MV-4-11 (cell line): Measurements from ENCODE around the gene FSTL4.

ENCODE experiments used
- DNase-seq: peaks from one replicate; lab custom pipeline; 2025; lab: John Stamatoyannopoulos, UW

The FSTL4 gene

DNA sequence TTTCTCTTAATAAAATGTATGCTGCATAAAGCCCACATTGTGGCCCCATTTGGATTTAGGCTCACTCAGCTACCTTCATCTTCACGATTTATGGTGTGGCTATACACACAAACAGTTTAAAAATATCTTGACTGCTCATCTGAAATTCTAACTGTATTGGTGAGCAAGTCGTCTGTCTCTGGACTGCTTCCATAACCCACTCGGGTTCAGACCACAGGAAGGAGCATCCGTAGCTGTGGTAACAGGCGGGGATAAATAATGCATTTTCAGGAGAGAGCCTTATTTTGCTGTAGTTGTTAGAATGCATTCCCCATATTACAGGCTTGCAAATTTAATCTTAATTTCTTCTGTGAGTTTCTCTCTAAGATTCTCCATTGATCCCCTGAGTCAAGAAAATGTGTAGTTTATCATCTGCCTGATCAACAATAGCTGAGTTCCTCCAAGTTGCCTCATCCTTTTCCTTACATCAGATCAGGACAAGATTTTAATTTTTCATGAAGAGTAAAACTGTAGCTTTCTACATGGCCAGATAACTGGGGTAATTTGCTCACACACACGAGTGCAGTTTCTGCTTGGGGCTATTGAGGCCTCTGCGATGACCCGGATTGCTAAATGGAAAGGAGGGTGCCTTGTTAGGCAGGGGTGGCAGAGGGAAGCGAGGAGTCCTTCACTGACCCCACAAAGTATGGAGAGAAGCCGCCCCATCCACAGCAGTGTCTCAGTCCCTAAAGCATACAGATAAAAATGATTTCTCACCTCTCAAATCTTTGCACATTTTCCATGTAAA, 133.9 kb downstream of the FSTL4 start:
- DNase-seq = no peak

DNA sequence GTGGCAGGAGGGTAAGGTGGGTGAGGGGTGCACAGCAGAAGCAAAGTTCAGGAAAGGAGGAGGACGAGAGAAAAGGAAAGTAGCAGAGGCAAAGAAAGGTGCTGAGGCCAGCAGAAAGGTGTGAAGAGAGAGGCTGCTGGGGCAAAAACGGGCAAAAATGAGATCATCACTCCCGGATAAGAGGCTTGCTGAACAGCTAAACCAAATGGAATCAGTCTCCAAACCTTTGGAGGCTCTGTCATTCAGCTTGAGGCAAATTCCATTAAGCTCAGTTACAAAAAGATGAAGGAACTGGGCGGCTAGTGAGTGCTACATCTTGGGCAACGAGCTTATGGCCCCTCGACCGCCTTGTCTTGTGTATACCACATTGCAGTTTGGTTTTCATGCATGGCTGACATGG, 136.4 kb downstream of the FSTL4 start:
- no peak for DNase-seq

DNA sequence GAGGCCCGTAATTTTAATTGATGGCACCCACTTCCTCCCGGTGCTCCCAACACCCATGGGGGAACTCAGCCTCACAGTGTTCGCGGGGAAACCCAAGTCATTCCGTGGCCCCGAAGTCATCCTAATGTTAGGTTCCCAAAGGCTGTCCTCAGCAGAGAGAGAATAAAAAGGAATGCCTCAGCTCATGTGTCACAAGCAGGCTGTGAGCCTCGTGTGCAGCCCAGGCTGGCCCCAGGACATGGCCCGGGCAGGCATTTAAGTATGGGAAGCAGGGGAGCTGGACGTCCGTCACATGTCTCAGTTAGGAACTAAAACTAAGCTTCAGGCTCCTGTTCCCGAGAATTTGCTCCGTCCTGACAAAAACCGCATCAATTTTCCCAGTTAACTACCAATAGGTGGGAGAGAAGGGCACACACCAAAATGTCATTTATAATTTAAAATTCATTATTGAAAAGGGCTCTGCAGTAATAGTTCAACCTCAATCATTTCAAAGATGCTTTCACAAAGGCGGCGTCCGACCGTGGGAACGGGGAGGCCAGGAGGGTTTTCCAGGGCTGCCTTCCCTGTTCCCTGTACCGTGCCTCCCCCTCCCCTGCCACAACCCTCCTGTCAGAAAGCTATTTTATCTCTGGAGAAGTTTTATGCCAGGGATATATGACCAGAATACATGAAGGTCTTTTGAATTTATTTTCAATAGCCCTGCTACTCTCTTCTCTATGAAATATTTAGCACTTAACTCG, 137.3 kb downstream of the FSTL4 start:
- no peak for DNase-seq

DNA sequence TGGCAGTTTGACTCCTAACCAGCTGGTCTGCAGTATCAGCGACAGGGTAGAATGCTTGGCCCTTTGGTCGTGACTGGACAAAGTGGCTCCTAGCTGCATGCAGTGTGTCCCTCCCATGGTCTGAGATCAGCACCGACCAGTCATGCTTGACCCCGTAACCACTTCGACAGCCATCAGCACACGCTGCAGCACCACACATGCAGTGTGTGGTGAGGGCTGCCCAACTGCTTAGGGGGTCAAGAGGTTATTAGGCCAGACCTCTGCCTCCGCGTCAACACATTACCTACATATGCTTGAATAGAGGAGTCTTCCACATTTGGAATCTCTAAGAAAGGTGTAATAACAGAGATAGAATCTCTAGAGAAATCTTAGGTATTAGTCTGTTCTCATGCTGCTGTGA, 139.1 kb downstream of the FSTL4 start:
- DNase-seq = no peak

DNA sequence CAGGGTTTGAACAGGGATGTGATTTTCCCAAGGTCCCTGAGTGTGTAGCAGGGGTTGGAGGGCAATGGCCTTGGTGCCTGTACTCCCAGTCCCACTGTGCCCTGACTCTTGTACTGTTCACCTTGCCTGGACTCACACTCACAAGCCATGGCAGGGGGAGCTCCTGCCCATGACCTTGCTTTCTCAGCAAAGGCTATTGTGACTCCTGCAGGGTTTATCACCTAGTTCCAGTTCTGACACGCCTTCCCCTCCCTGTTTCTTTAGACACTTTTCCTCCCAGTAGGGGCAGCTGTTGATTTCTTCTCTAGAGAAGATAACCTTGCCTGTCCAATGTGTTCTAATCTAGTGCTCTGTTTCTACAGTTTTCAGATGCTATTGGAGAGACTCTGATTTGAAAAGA, 139.5 kb downstream of the FSTL4 start:
- no peak for DNase-seq

DNA sequence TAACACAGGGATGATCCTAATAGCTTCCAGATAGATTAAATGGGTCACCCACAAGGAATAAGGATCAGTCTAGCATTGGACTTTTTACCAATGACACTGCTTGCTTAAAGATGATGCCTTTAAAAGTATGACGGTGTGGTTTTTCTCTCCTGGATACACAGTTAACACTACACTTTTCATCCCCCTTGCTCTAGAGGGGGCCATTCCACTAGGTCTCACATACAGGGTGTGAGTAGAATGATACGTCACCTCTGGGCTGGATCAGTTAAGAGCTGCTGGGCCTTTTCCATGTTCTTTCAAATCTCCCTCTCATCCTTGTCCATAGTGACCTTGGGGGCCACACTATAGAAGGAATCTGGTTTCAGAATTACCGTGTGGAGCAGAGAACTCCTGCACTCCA, 140.6 kb downstream of the FSTL4 start:
- no peak for DNase-seq

DNA sequence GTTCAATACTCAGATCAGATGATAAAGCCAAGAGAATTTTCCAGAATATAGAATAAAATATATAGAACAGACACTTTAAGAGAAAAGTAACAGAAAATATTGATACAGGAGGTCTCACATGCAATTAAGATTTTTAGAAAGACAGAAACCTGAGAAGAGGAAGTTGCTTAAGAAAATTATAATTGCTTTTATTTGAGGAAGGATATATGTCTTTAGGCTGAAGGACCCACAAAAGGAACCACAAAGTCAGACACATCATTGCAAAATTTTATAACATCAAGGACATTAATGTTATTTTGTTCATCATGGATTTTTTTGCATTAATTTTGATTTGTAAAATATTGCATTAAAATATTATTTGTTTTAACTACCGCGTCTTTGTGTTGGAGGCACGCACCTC, 141.5 kb downstream of the FSTL4 start:
- peak; percentile 85 for DNase-seq

DNA sequence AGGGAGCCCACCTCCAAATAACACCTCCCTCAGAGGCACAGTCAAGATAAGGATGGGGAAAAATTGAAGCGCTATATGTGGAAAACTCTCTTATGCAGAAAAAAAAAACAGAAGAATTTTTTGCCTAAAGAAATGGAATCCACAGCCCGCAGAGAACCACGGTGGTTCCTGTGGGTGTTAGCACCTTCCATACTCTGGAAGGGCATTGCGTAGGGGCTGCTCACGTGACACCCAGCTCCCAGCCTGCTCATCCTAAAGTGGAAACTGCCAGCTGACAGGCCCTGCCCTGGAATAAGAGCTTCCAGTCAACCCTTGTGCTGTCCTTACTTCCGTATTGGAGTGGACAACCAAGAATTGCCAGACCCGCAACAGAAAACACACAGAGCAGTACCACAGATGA, 142.5 kb downstream of the FSTL4 start:
- peak; percentile 16 for DNase-seq

DNA sequence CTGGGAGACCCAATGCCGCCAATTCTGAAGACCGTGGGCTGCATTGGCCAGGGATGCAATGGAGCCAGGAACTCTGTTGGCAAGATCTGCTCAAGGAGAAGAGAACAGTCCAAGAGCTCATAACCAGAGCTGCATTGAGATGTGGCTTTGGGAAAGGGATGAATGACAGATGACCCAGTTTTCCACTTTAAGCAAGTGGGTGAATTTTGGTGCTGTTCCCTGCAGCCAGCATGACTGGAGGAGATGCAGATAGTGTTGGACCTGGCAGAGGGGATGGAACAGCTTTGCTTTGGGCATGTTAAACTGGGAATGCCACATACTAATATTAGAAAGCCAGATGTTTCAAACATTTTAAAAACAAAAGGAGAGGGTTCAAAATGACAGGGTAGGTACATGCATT, 143.1 kb downstream of the FSTL4 start:
- no peak for DNase-seq

DNA sequence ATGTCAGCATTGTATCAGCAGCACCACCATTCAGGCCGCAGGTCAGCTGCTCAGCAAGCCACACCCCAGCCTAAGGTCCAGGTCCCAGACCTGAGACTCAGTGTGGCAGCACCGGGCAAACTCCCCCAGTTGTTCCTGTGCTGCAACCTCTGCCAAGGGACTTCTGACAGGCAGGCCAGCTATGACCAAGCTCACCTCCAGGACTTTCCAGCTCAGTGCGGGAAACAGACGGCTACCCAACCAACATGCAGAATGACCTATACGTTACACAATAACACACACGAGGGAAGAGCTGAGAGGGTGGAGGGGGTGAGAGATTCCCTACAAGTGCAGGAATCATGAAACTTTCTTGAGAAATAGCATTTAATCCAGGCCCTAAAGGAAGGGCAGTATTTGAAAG, 143.7 kb downstream of the FSTL4 start:
- DNase-seq = peak; percentile 28

DNA sequence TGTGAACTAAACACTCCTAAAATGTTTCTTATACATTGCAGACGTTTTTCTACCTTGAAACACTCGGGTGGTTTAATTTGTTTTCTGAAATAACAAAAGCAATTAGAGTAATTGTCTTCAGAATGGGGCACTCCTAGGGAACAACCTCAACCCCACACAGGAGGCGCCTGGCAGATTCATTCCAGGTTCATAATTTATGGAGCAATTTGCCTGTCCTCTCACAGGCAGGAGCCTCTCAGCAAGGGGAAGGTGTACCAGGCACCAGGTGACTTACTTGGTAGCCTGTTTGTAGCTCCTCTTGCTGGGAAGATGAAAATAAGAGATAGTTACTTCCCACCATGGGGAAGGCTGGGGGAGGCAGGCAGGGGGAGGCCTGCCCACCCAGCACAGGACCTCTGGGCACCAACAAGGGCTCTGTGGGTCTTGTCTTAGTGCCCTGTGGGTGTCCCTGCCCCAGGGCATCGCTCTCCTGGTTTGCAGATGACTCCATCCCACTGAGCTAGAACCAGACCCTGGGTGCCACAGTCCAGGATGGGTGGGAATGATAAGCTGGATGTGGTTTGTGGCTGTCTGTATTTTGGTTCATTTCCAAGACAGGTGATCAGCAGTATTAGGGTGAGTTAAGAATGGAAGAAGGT, 144.4 kb downstream of the FSTL4 start:
- DNase-seq = no peak

DNA sequence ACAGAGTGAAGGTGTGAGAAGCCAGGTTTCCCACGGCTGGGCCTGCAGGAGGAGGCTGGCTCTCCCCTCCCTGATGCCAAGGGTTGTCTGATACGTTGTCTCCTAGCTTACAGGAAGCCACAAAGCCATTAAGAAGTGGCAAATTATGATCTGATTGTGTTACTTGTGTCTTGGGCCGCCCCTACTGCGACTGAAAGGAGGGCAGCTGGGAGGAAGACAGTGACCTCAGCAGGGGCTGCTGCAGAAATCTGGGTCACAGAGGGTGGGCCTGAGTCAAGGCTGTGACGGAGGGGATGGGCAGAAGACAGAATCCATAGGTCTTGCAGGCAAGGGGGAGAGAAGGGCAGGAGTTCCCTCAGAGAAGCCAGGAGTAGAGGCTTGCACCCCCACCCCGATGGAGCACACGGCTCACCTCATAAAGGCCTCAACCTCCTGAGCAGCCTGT, 145.0 kb downstream of the FSTL4 start:
- no peak for DNase-seq

DNA sequence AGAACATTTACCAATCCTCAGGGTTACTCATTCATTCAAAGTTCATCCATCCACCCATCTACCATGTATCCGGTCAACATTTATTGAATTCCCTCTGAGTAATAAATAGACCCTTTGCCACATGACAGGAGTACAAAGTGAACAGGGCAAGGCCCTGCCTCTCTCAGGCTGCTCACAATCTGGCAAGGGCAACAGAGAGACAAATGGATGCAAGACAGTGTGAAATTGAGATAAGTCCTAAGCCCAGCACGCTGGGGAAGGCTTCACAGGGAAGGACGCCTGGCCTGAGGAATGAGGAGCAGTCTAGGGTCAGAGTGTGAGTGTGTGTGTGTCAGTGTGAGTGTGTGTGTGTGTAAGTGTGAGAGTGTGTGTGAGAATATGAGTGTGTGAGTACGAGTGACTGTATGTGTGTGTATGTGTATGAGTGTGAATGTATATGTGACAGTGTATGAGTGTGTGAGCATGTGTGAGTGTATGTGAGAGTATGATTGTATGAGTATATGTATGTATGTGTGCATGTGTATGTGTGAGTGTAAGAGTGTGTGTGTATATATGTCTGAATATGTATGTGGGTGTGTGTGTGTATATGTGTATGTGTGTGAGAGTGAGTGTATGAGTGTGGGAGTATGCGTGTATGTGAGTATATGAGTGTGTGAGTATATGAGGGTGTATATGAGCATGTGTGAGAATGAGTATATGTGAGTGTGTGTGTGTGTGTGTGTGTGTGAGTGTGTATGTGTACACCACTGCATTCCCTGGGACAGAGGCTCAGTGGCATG, 145.6 kb downstream of the FSTL4 start:
- no peak for DNase-seq

DNA sequence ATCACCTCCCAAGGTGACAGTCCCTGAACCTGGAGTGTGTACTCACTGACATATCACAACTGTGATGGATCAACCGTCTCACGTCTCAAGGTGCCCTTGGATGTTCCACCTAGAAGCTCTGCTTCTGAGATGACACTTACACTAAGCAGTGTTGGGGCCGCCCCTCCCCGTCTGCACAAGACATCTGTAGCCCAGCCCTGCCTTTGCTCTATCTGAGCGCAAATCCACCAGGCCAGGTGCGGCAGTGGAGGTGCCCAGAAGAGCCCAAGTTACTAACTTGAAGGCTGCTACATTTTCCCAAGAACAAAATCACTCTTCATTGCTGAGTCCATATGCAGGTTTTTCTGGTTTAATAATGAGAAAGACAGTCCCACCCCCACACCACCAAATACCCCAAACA, 148.3 kb downstream of the FSTL4 start:
- no peak for DNase-seq

DNA sequence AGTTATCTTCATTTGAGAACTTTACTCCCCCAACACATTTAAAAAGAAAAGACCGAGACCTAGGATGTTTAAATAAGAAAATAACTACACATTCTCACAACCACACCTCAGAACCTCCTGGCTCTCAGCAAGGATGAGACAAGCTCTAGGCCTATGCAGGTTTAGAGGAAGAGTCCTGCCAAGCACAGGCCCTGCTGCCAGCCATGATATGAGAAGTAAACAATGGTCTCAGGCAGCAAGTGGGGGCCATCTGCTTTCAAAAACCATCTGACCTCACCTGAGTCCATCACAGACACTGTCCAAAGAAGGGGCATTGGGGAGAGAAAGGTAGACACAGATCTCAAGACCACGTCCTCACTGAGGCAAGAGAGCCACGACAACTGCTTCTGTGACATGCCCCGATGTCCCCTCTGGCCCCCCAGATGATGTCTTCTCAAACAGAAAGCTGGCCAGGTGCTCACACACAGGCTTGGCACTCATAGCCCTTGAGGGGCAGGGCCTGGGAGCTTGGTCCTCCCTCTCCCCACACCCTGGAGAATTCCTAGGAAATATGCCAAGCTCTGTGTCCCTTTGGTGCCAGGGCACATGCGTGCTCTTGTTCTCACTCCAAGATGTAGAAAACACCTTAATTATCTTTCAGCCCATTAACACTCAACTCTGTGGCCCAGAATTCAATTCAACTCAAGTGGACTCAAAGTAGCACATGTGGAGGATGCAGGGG, 150.4 kb downstream of the FSTL4 start:
- no peak for DNase-seq

DNA sequence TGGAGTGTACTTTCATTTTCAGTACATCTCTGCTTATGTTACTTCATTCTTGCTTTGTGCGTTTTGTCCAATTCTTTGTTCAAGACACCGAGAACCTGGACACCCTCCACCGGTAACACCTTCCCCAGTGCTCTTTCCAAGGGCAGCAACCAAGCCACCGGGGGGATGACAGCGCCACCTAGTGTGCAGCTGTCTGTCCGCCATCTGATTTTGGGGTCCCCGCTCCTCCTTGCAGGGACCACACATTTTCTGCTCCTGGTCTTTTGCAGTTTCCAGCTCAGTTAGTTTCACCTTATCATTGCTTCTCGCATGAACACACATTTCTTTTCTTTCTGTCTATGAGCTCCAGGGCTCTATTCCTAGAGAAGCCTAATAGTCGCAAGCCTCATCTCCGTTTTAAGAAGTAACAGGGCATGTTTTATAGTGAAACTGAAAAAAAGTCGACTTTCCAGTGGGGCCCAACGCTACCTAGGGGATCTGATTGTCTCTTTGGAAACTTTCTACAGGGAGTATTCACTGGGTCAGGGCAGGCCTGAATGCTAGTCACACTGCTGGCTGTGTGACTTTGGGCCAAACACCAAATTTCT, 152.1 kb downstream of the FSTL4 start:
- DNase-seq = no peak

DNA sequence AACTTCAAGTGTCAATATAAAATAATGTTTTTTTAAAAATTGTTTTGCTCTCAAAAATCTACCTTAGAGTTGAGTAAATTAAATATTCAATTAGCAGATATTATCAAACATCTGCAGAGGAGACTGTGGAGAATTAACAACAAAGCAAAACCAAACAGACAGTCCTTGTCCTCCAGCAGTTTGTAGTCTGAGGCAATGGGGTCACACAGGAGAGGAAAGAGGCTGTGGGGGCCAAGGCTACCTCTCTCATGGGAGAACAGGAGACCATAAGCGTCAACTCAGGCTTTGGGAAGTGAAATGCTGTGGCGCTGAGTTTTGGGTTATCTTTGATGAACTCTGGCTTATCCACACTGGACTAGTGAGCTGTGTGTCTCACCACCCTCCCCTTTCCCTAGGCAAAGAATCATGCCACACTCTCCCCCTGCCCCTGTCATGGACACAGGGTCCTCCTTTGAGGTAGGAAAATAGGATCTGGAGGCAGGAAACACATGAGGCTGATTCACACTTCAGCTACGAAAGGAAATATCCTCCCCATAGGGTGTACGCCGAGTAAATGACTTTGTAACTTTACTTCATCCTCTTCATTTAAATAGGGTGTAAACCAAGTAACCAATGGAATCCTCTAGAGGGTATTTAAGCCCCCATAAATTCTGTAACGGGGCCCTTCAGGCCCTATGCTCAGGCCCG, 152.7 kb downstream of the FSTL4 start:
- DNase-seq = no peak

DNA sequence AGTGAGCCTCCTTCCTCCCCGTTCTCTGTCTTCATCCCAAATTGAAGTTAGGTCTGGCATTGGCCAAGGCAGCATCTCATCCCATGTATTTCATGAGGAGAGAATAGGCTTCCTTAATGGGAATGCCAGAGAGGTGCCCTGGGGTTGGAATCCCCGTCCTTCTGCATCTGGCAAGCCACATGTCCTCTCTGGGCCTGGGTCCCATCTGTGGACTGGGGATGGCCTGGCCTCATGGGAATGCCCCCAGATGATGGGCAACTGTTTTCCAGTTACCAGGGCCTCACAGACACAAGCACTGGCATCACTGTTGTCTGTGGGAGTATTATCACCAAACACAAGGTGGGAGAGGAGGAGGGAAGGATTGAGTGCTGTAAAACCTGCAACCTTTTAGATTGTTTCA, 153.9 kb downstream of the FSTL4 start:
- no peak for DNase-seq

DNA sequence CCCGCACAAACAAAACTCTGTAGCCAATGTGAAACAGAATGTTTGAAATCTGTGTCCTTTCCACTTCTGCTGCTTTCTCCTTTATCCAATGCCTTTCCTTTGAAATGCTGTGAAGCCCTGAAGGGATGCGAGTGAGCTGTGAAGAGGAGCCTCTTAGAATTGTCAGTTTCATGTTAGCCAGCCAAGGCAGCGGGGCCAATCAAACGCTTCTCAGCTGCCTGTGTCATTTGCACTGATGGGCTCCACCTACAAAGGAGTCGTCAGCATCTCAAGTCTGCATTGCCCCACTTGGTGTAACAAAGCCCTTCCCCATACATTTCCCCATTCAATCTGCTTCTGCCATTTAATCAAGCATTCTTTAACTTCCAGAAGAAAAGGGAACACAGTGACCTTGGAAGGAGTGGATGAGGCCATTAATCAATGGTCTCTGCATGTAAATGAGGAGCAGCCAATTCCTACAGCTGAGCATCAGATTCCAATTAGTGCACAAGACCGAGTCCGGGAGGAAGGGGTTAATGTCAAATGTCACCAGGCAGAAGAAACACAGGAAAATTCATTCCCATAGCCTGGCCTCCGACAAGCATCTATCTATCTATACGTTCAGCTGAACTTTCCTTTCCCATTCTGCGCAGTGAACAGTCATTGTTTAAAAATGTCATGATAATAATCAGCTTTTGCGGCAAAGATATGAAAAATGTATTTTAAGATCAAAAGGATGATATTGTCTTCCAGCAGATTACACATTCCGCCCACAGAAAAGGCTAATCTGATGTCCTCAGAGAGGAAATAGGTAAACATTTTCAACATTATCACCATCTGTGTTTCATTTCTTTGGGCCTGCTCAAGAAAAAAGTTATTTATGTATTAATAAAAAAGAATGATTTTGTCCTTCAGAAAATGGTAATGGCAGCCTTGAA, 154.6 kb downstream of the FSTL4 start:
- peak; percentile 14 for DNase-seq
